ENCODE data around the gene C9orf72.

C9orf72 gene

GRCh38 chr9:27541740-27542139 is 31.5 kb downstream of the C9orf72 start:
- no peak overlapping the region for H3K4me3 ChIP-seq (ENCODE audit: low read depth, low read length)
- TF ChIP-seq CTCF (IDR thresholded peaks at IDR 0.05; ENCODE audit: control insufficient read depth, extremely low read depth, insufficient read depth): no peak
- DNase-seq (ENCODE audit: low read depth): no peak

GRCh38 chr9:27540502-27540901 is 32.8 kb downstream of the C9orf72 start:
- DNase-seq (ENCODE audit: low read depth): no peak
- no peak overlapping the region for H3K4me3 ChIP-seq (ENCODE audit: low read depth, low read length)
- TF ChIP-seq CTCF (IDR thresholded peaks at IDR 0.05; ENCODE audit: control insufficient read depth, extremely low read depth, insufficient read depth): no peak

- TF ChIP-seq CTCF (IDR thresholded peaks at IDR 0.05; ENCODE audit: control insufficient read depth, extremely low read depth, insufficient read depth): no peak
- no peak overlapping the region for H3K4me3 ChIP-seq (ENCODE audit: low read depth, low read length)
- no peak for DNase-seq (ENCODE audit: low read depth)
Observed at GRCh38 chr9:27539479-27540441, 33.5 kb downstream of the C9orf72 start.

- no peak for TF ChIP-seq CTCF (IDR thresholded peaks at IDR 0.05; ENCODE audit: control insufficient read depth, extremely low read depth, insufficient read depth)
- no peak overlapping the region for H3K4me3 ChIP-seq (ENCODE audit: low read depth, low read length)
- no peak for DNase-seq (ENCODE audit: low read depth)
Observed at GRCh38 chr9:27538647-27539046, 34.6 kb downstream of the C9orf72 start.

- no peak for TF ChIP-seq CTCF (IDR thresholded peaks at IDR 0.05; ENCODE audit: control insufficient read depth, extremely low read depth, insufficient read depth)
- no peak for DNase-seq (ENCODE audit: low read depth)
- H3K4me3 ChIP-seq (ENCODE audit: low read depth, low read length): no peak overlapping the region
Observed at GRCh38 chr9:27537756-27538155, 35.5 kb downstream of the C9orf72 start.

- DNase-seq (ENCODE audit: low read depth): no peak
Observed at GRCh38 chr9:27537027-27537435, 36.2 kb downstream of the C9orf72 start.

More at GRCh38 chr9:27537027-27537435, 36.2 kb downstream of the C9orf72 start:
- no peak for TF ChIP-seq CTCF (IDR thresholded peaks at IDR 0.05; ENCODE audit: control insufficient read depth, extremely low read depth, insufficient read depth)
- H3K4me3 ChIP-seq (ENCODE audit: low read depth, low read length): no peak overlapping the region

All from LNCaP clone FGC (cell line).